Fibroblast of villous mesenchyme (primary cell): ENCODE results near the gene CATSPERE. TPM values are rescaled to one million over a fixed set of nuclear protein-coding genes. Genes with fewer than 3 reads are reported as not detected.
A peak's percentile ranks its signal among the peaks of the same experiment; 100 is the strongest.

Experiments used
- DNase-seq: peaks from one replicate; pipeline ENCODE4 v3.0.0-alpha.2; 2010; ENCODE audit warnings: low read depth
- H3K4me3 ChIP-seq: 2 replicates; pipeline ENCODE4 v1.5.1; 2011; ENCODE audit warnings: low read depth, mild to moderate bottlenecking, low read length
- total RNA-seq: library from RNA; depleted of rRNA; stranded (reverse); fragments of >200 nt; gene quantifications from 2 replicates; pipeline ENCODE4 v1.2.3, GENCODE V29; 2012
- TF ChIP-seq, protein P1 (sequence below): IDR thresholded peaks from 2 replicates; pipeline ENCODE4 v1.5.1; 2012; ENCODE audit warnings: low read depth, mild to moderate bottlenecking, low read length; ENCODE audit not compliant: insufficient read depth

The CATSPERE gene
- total RNA-seq, 1 donor = 1.7 TPM

GRCh38 chr1:244599937-244600350 lies 138.9 kb downstream of the CATSPERE start:
- peak; percentile 96 for DNase-seq
- H3K4me3 ChIP-seq = peak overlapping the region; percentile 48
- TF ChIP-seq, protein P1, sequence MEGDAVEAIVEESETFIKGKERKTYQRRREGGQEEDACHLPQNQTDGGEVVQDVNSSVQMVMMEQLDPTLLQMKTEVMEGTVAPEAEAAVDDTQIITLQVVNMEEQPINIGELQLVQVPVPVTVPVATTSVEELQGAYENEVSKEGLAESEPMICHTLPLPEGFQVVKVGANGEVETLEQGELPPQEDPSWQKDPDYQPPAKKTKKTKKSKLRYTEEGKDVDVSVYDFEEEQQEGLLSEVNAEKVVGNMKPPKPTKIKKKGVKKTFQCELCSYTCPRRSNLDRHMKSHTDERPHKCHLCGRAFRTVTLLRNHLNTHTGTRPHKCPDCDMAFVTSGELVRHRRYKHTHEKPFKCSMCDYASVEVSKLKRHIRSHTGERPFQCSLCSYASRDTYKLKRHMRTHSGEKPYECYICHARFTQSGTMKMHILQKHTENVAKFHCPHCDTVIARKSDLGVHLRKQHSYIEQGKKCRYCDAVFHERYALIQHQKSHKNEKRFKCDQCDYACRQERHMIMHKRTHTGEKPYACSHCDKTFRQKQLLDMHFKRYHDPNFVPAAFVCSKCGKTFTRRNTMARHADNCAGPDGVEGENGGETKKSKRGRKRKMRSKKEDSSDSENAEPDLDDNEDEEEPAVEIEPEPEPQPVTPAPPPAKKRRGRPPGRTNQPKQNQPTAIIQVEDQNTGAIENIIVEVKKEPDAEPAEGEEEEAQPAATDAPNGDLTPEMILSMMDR = no peak

DNA sequence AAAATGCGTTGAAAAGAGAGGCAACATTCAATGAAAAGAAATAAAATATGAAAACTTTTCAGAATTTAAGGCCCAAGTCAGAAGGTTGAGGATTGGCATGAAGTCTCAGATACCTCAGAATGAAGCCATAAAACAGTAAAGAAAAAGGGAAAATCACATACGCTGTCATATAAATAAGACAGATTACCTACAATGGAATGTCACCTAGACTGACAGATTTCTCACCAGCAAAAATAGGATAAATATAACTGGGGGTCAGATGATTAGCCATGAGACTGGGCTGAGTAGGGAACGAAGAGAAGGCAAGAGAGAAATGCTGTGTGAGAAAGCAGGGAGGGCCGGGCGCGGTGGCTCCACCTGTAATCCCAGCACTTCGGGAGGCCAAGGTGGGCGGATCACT lies 140.3 kb downstream of the CATSPERE start:
- DNase-seq = no peak
- no peak overlapping the region for H3K4me3 ChIP-seq
- TF ChIP-seq, protein P1 = no peak

GRCh38 chr1:244603498-244603897 lies 142.4 kb downstream of the CATSPERE start:
- TF ChIP-seq, protein P1 = peak; percentile 60
- DNase-seq = peak; percentile 49
- no peak overlapping the region for H3K4me3 ChIP-seq

DNA sequence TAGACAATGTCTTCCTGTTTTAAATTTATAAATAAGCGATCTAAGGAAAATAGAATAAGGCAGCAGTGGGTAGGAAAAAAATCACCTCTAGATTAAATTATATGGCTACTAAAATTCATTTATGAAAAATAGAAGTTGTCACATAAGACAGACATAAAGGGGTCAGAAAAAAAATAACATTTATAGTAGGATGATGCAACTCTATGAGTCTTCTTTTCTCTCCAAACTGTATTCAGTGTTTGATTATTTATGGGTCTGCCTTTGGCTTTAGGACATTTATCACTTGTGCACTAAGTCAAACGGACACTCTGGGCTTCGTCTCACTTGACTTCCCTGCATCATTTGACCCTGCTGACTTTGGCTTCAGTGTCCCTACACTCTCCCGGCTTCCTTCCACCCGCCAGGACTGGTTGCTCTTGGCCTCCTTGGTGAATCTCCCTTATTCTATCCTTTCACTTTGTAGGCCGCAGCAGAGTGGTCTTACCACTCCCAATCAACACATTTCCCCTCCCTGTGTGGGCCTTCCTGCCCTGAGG lies 144.8 kb downstream of the CATSPERE start:
- no peak overlapping the region for H3K4me3 ChIP-seq
- TF ChIP-seq, protein P1 = no peak
- DNase-seq = no peak

DNA sequence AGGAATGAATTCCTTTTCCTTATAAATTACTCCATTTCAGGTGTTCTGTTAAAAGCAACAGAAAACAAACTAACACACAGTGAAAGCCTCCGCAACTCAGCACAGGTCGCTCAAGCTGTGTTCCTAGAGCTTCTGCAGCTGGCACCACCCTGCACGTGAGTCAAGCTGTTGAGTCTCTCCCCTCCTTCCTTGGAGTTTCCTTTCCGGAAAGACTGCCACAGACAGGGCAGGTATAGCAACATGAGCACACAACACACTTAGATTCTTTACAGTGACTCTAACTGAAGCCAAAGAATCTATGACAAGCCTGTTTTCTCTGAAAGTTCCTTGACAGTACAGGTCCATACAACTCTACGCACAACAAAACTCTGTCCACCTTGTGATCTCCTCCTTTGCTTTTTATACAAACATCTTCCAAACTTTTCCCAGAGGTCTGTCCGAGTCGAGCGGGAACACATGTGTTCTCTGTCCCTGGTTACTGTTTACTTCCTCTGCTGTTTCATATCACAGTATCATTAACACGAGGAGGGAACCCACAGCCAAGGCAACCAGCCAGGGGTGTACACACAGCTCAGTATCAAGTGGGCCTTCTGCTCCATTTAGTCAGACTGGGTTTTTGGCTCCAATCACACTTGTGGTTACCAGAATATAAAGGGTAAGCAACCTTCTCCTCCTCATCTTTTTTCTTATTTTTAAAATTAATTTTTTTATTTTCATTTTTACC lies 153.2 kb downstream of the CATSPERE start:
- H3K4me3 ChIP-seq = no peak overlapping the region
- no peak for DNase-seq
- TF ChIP-seq, protein P1 = no peak

GRCh38 chr1:244614879-244615278 lies 153.8 kb downstream of the CATSPERE start:
- H3K4me3 ChIP-seq = no peak overlapping the region
- no peak for DNase-seq
- TF ChIP-seq, protein P1 = no peak
